Activated T-cell treated with anti-CD3 and anti-CD28 coated beads for 24 hours (primary cell): ENCODE results near the gene TESPA1.

Experiments
- DNase-seq: peaks from one replicate; pipeline ENCODE4 v3.0.0-alpha.2; 2020; ENCODE audit warnings: low read depth

TESPA1 gene

DNA sequence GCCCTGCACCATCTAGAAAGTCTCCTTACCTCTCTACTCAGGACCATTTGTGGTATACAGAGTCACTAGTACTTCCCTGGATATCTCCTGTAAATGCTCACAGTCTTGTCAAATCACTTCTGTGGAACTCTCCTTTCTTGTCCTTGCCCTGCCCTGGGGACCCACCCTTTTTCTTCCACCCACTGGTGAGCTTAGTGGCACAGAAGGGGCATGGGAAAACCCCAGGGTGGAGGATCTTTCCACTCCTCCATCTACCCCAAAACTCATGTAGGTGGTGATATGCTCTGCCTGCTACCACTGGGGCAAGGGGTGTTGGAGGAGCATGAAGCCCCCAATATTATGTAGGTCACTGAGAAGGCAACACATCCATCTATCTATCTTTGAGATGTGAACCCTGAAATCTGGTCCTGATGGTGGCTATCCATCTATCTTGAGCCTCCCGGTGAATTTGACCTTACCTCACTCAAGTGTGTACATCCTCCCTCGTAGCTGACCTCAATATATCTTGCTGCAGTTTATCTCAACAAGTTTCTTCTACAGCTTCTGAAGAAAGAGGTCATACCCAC lies 943 bp downstream of the TESPA1 start:
- DNase-seq: peak; percentile 41

DNA sequence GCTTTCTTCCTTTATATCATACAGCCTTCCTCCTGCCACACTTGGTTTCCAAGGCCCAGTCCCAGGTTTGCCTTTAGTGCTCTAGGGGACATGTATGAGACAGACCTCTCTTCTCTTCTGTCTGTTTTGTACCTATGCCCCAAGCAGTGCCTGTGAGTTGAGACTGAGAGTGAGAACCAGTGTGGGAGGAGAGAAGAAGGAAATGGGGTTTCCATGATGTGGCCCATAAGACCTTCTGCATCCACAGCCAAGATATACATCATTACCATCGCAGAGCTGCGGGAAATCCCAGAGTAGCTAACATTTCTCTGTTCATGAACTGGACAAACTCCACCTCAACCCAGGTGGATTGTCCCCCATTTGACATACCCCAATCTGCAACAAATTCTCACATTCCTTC lies 2.8 kb downstream of the TESPA1 start:
- DNase-seq: peak; percentile 41

- DNase-seq: no peak
Observed at GRCh38 chr12:54980341-54980740, 4.2 kb downstream of the TESPA1 start.

DNA sequence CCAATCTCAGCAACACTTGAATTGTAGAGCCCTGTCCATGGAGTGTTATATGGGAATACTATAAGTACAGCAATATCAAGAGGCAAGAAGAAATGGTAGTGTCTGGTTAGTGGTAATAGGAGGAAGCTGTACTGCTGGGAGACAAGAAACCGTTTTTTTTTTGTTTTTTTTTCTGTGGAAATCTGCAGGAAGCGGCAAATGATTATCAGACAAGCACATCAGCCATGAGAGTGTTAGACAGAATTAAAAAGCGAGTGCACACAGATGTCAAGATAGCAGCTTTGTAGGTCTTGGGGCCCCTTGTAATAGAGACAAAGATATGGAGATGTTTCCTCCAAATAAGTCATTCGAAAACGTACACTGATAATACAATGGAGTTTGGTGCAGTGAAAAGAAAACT lies 6.7 kb downstream of the TESPA1 start:
- DNase-seq: no peak

- no peak for DNase-seq
Observed at GRCh38 chr12:54977155-54977554, 7.4 kb downstream of the TESPA1 start.

GRCh38 chr12:54975875-54976274 lies 8.7 kb downstream of the TESPA1 start:
- no peak for DNase-seq

GRCh38 chr12:54975272-54975671 lies 9.3 kb downstream of the TESPA1 start:
- no peak for DNase-seq

- DNase-seq: no peak
Observed at GRCh38 chr12:54974279-54974678, 10.3 kb downstream of the TESPA1 start.

DNA sequence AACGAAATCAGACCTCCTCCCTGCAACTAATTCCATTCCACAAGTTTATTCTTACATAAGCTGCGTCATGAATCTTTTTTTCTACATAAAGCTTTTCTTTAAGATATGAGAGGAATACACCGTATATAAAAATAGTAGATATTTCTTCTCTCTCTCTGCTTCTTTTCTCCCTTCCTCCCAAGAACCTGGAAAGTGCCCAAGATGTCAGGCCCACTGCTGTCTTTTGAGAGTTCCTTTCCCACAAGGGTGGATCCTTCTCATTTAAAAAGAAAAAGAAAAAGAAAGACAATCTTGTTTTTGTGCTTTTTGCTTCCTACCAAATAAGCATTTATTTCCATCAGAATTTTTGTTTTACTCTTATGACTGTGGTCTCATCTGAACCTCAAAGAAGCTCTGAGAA lies 11.0 kb downstream of the TESPA1 start:
- no peak for DNase-seq

DNA sequence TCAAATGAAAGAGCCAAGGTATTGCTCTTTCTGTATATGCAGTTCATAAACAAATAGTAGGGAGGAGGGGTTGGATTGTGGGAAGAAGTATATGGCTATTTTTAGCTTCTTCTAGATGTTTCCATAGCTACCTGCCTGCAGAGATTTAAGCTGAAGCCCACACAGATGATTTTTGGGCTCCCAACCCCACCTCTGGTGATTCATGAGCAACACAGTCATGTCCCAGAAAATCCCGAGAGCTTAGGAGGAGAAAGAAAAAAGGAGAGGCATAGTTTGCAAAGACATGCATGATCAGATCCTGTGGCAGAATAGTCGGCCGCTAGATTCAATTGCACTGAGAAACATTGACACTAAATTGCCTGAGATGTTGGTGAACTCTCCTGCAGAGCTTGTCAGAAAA lies 13.8 kb downstream of the TESPA1 start:
- DNase-seq: no peak

GRCh38 chr12:54968181-54968730 lies 16.3 kb downstream of the TESPA1 start:
- DNase-seq: no peak

DNA sequence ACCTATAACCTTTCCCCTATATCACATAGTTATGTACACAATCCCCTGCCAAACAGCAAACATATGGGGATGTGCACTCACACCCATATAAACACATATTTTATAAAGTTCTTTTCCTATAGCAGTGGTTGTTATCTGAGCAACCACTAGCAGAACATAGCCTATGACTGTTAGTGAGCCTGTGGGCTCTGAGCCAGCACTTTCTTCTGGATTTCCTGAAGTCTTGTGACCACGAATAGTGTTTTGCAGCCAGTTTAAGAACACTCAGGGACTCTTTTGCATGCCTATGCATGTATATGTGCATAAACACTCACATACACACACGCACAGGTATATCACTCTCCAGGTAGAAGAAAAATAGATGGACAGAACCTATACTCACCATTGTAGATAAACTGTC lies 17.1 kb downstream of the TESPA1 start:
- no peak for DNase-seq

GRCh38 chr12:54961190-54961589 lies 23.4 kb downstream of the TESPA1 start:
- no peak for DNase-seq

- DNase-seq: no peak
Observed at GRCh38 chr12:54959291-54960018, 25.1 kb downstream of the TESPA1 start.

DNA sequence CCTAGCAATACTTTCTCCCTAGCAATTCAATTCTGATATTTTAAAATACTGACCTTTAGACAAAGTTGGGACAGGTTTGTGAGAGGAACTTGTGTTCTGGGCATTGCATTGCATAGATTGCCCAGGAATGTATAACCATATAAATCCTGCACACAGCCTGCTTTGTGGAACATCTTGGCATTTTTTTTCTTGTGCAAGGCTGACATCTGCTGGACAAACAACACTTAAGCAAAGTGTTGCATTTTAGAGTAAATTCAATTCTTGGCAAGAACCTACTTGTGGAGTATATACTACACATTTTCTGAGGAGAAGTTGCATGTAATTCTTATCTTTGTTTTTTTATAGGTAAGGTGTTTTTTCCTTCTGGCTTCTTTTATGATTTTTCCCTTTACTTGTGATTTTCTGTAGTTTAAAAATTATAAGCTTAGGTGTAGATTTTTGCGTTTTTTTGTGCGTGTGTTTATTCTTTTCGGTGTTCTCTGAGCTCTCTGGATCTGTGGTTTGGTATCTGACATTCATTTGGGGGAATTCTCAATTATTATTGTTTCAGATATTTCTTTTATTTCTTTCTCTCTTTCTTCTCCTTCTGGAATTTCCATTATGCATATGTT lies 26.4 kb downstream of the TESPA1 start:
- DNase-seq: peak; percentile 57

- DNase-seq: no peak
Observed at GRCh38 chr12:54956818-54957641, 27.5 kb downstream of the TESPA1 start.

DNA sequence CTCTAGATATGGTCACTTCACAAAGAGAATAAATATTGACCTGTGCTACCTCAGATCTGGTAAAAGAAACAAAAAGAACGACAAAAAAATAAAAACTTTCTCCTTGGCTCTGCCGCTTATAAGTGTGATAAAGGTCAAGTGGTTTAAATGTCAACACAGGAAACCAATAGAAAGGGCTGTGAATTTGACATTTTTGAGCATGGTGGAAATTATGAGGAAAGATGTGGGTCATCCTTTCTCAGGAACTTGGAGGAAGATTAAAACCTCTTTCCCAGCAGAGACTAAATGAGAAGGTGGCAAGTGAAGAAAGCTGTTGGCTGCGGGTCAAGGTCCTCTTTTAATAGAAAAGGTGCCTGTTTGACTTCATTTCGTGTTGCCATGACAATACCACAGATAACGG lies 28.2 kb downstream of the TESPA1 start:
- no peak for DNase-seq

- DNase-seq: no peak
Observed at GRCh38 chr12:54954801-54955200, 29.8 kb downstream of the TESPA1 start.

- DNase-seq: no peak
Observed at GRCh38 chr12:54954228-54954627, 30.3 kb downstream of the TESPA1 start.

DNA sequence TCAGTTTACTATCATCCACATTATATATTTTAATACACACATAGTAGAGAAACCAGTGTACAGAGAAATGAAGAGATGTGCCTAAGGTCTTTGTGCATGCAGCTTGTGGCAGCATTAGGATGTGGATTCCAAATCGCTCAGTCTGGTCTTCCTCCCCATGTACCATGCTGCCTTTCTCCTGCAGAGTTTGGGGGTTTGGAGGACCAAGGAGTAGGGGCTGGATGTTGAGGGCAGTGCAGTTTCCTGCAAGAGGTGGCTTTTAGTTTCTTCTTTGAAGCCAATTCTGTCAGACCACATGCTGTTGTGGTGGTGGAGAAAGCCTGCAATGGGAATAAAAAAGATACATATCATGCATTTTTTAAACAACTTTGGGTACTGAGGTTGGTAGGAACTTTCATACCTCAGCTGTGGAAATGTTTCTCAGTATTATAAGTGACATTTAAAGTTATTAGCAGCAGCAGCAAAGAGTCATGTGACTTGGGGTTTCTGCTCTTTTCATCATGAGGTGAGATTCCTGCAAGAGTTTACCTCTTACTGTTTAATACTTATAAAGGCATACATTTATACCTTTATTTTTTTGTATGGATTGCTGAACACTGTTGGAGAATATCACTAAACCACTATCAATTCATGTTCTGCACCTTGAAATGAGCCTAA lies 34.4 kb downstream of the TESPA1 start:
- DNase-seq: no peak

GRCh38 chr12:54949073-54949711 lies 35.4 kb downstream of the TESPA1 start:
- no peak for DNase-seq
